Natural killer cell (primary cell): ENCODE data around the gene ZFP42. TPM values are rescaled to one million over a fixed set of nuclear protein-coding genes. Genes with fewer than 3 reads are reported as not detected.

ENCODE experiments used
- ATAC-seq, 3 donors: fragments of 150-1000 bp in 2 of 3; fragments of 200-7000 bp in 1 of 3; cut with Tn5 transposase; 1 replicate in 1 of 3; 2 replicates in 2 of 3; pipeline ENCODE4 v1.10.0; 2021; ENCODE audit warnings: mild to moderate bottlenecking in 2 of 3, moderate library complexity in 2 of 3
- DNase-seq, 2 donors: peaks; one replicate each; pipeline versions ENCODE4 v3.0.0 to v3.0.0-alpha.2; 2013 to 2021; ENCODE audit warnings: mixed read lengths in 1 of 2
- H3K27ac ChIP-seq: one replicate; pipeline ENCODE4 v1.5.1; 2013; ENCODE audit warnings: mild to moderate bottlenecking, low read length
- H3K27me3 ChIP-seq: one replicate; pipeline ENCODE4 v1.6.1; 2013; ENCODE audit warnings: low read length; ENCODE audit not compliant: control insufficient read depth, insufficient read depth
- H3K36me3 ChIP-seq: one replicate; pipeline ENCODE4 v1.6.1; 2013; ENCODE audit warnings: low read length; ENCODE audit not compliant: control insufficient read depth, insufficient read depth
- H3K4me1 ChIP-seq: one replicate; pipeline ENCODE4 v1.6.1; 2013; ENCODE audit warnings: low read length; ENCODE audit not compliant: control insufficient read depth, insufficient read depth
- H3K4me3 ChIP-seq: one replicate; pipeline ENCODE4 v1.5.1; 2013; ENCODE audit warnings: low read length
- H3K9me3 ChIP-seq: one replicate; pipeline ENCODE4 v1.6.1; 2013; ENCODE audit warnings: low read length; ENCODE audit not compliant: control insufficient read depth, insufficient read depth
- H3K27ac Mint-ChIP-seq, 2 donors: one replicate each; pipeline ENCODE4 v1.8.0; 2022; ENCODE audit warnings: mild to moderate bottlenecking in 2 of 2, mixed read lengths in 2 of 2, moderate library complexity in 1 of 2
- H3K27me3 Mint-ChIP-seq, 2 donors: one replicate each; pipeline ENCODE4 v1.8.0; 2022; ENCODE audit warnings: low read depth in 2 of 2, mixed read lengths in 2 of 2
- H3K36me3 Mint-ChIP-seq: one replicate; pipeline ENCODE4 v1.8.0; 2022; ENCODE audit warnings: mixed read lengths
- H3K4me1 Mint-ChIP-seq, 2 donors: one replicate each; pipeline ENCODE4 v1.8.0; 2022; ENCODE audit warnings: mixed read lengths in 2 of 2
- H3K4me3 Mint-ChIP-seq: one replicate; pipeline ENCODE4 v1.8.0; 2022; ENCODE audit warnings: mild to moderate bottlenecking, moderate library complexity, mixed read lengths
- H3K9me3 Mint-ChIP-seq, 2 donors: one replicate each; pipeline ENCODE4 v1.8.0; 2022; ENCODE audit warnings: mixed read lengths in 2 of 2
- WGBS: methylation state at CpG from one replicate; pipeline ENCODE4 v1.1.7; 2013; ENCODE audit warnings: missing lambda C conversion rate; ENCODE audit not compliant: insufficient coverage; 5-methylcytosine and 5-hydroxymethylcytosine counted together
- intact Hi-C: fragments of 100-400 bp; cut with micrococcal nuclease; formaldehyde crosslinking; loops from one replicate; pipeline ENCODE4 v1.14.2; 2022
- total RNA-seq, 4 donors: library from RNA; stranded (reverse); fragments of 120-200 nt in 1 of 4; gene quantifications; one replicate each; pipeline versions ENCODE4 v1.2.3 to v1.2.4, GENCODE V29; 2013 to 2022
- TF ChIP-seq, protein P1 (sequence below): fragments of 200-600 bp; IDR thresholded peaks from one replicate; pipeline ENCODE4 v1.8.0; 2022; ENCODE audit warnings: antibody characterized with exemption

ZFP42 gene
- total RNA-seq, result not detected
- total RNA-seq (2013), result not detected

DNA sequence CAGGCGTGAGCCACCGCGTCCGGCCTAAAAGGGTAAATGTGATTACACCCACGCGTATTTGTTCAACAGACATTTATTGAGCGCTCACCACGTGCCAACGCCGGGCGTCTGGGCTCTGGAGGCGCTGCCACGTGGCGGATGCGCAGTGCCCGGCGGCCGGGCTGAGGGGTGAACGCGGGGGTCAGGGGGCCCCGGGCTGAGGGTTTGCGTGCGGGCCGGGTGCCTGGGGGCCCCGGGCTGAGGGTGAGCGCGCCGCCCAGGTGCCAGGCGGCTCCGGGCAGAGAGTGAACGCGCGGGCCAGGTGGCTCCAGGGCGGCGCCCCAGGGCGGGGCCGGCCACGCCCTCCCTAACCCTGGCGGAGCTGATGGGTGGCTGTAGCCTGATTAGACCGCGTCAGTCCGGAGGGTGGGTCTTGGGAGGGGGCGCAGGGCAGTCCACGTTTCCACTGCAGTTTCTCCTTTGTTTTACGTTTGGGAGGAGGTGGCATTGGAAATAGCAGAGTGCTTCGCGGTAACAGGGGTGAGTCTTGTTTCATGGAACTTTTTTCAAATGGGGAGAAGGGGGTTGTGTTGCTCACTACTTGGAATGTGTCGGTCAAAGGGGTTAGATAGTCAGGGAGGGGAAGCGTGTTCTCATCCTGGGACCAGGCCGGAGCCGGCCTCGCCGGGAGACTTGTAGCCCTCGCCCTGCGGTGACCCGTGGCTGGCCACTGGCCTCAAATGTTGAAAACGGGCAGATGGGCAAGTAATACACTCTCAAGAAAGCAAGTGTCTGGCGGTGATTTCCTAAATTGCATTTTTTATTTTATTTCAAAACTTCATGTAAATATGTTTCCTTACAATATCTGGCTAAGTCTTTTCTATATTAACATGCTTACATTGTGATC is at the start of gene ZFP42:
ZFP42 (plus strand) TSS at position 450 of the 886 bp plus-strand sequence. CDS start 7,037 bp downstream, outside the sequence.
- H3K4me3 ChIP-seq, result no peak within 1 kb of the TSS
- Mint-ChIP-seq H3K4me3 (no peak within 1 kb of the TSS), H3K27ac (no peak within 1 kb of the TSS), H3K27me3 (peaks cover 0 to 5% of the 10 kb centered on the region in 2 donors), H3K36me3 (peaks cover 19% of the 10 kb centered on the region), H3K4me1 (no peaks in the 10 kb centered on the region), H3K9me3 (peaks cover 13 to 18% of the 10 kb centered on the region in 2 donors)
- H3K4me1 ChIP-seq, result no peaks in the 10 kb centered on the region
- H3K27me3 ChIP-seq, result no peaks in the 10 kb centered on the region
- H3K27ac ChIP-seq, result no peak within 1 kb of the TSS
- no peaks in the 10 kb centered on the region for H3K36me3 ChIP-seq
- ATAC-seq, result no peak
- WGBS, result 17% methylated on average over 58 of the region's 58 CpGs
- intact Hi-C loops, result no loop called here
- peaks cover 13% of the 10 kb centered on the region for H3K9me3 ChIP-seq
- TF ChIP-seq, protein P1, sequence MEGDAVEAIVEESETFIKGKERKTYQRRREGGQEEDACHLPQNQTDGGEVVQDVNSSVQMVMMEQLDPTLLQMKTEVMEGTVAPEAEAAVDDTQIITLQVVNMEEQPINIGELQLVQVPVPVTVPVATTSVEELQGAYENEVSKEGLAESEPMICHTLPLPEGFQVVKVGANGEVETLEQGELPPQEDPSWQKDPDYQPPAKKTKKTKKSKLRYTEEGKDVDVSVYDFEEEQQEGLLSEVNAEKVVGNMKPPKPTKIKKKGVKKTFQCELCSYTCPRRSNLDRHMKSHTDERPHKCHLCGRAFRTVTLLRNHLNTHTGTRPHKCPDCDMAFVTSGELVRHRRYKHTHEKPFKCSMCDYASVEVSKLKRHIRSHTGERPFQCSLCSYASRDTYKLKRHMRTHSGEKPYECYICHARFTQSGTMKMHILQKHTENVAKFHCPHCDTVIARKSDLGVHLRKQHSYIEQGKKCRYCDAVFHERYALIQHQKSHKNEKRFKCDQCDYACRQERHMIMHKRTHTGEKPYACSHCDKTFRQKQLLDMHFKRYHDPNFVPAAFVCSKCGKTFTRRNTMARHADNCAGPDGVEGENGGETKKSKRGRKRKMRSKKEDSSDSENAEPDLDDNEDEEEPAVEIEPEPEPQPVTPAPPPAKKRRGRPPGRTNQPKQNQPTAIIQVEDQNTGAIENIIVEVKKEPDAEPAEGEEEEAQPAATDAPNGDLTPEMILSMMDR, result no peak
- no peak for DNase-seq

GRCh38 chr4:187961171-187961570 is 34.4 kb upstream of the ZFP42 start:
- TF ChIP-seq, protein P1, result no peak
- Histone ChIP-seq H3K27me3 (no peaks in the 10 kb centered on the region), H3K4me3 (no peak overlapping the region), H3K36me3 (no peaks in the 10 kb centered on the region), H3K4me1 (no peaks in the 10 kb centered on the region), H3K27ac (no peak overlapping the region), H3K9me3 (peaks cover 2% of the 10 kb centered on the region)
- peaks cover 6 to 16% of the 10 kb centered on the region in 2 donors for H3K9me3 Mint-ChIP-seq
- ATAC-seq (no peak), DNase-seq (no peak)
- no peaks in the 10 kb centered on the region for H3K4me1 Mint-ChIP-seq
- 83% methylated on average over 1 of the region's 2 CpGs for WGBS
- H3K36me3 Mint-ChIP-seq, result no peaks in the 10 kb centered on the region
- H3K27ac Mint-ChIP-seq, result no peak overlapping the region
- intact Hi-C loops, result no loop called here
- H3K27me3 Mint-ChIP-seq, result no peaks in the 10 kb centered on the region
- no peak overlapping the region for H3K4me3 Mint-ChIP-seq

GRCh38 chr4:187961961-187962360 is 33.6 kb upstream of the ZFP42 start:
- intact Hi-C loops, result no loop called here
- ATAC-seq, result no peak
- Histone ChIP-seq H3K27me3 (no peaks in the 10 kb centered on the region), H3K36me3 (no peaks in the 10 kb centered on the region), H3K4me3 (no peak overlapping the region), H3K9me3 (peaks cover 2% of the 10 kb centered on the region), H3K27ac (no peak overlapping the region), H3K4me1 (no peaks in the 10 kb centered on the region)
- no peaks in the 10 kb centered on the region for H3K27me3 Mint-ChIP-seq
- no peaks in the 10 kb centered on the region for H3K36me3 Mint-ChIP-seq
- WGBS, result no CpG with 5 or more reads among the region's 2 CpGs
- H3K4me3 Mint-ChIP-seq, result no peak overlapping the region
- TF ChIP-seq, protein P1, result no peak
- H3K9me3 Mint-ChIP-seq, result peaks cover 6 to 14% of the 10 kb centered on the region in 2 donors
- no peak for DNase-seq
- H3K27ac Mint-ChIP-seq, result no peak overlapping the region
- no peaks in the 10 kb centered on the region for H3K4me1 Mint-ChIP-seq
